Adrenal gland (tissue), 12 donors: ENCODE results near the gene DMD. TPM values are rescaled to one million over a fixed set of nuclear protein-coding genes. Genes with fewer than 3 reads are reported as not detected.

ENCODE experiments used
- DNase-seq, 7 donors: peaks; one replicate each; pipeline ENCODE4 v3.0.0-alpha.2; 2019 to 2020
- H3K27ac ChIP-seq, 5 donors: fragments of 200-600 bp; sonication (generic) in 4 of 5; 1 replicate in 3 of 5; 2 replicates in 2 of 5; pipeline versions ENCODE4 v1.5.1 to v1.8.0; 2016 to 2020; ENCODE audit warnings: mild to moderate bottlenecking in 1 of 5
- H3K27me3 ChIP-seq: fragments of 200-600 bp; 2 replicates; pipeline ENCODE4 v1.8.0; 2021
- H3K36me3 ChIP-seq, 2 donors: fragments of 200-600 bp; replicated peaks in 1 of 2; 1 replicate in 1 of 2; 2 replicates in 1 of 2; pipeline versions ENCODE4 v1.5.1 to v1.8.0; 2018 to 2022
- H3K4me1 ChIP-seq, 2 donors: fragments of 200-600 bp; replicated peaks in 1 of 2; 1 replicate in 1 of 2; 2 replicates in 1 of 2; pipeline versions ENCODE4 v1.5.1 to v1.8.0; 2018 to 2021
- H3K4me3 ChIP-seq, 4 donors: fragments of 200-600 bp; sonication (generic) in 3 of 4; one replicate each; pipeline ENCODE4 v1.5.1; 2016 to 2018
- H3K9me3 ChIP-seq, 3 donors: fragments of 200-600 bp; sonication (generic) in 1 of 3; replicated peaks in 1 of 3; 1 replicate in 2 of 3; 2 replicates in 1 of 3; pipeline versions ENCODE4 v1.5.1 to v1.8.0; 2016 to 2021
- POLR2A ChIP-seq, 2 donors: fragments of 450-650 bp; IDR thresholded peaks; one replicate each; pipeline ENCODE4 v1.6.1; 2017; ENCODE audit warnings: antibody characterized with exemption in 2 of 2, mild to moderate bottlenecking in 2 of 2, moderate library complexity in 1 of 2
- WGBS, 4 donors: extraction: QIAGEN DNeasy Blood & Tissue Kit in 2 of 4; methylation state at CpG; one replicate each; pipeline versions ENCODE4 v1.1.5 to v1.1.7; 2013 to 2017; 5-methylcytosine and 5-hydroxymethylcytosine counted together
- intact Hi-C, 2 donors: fragments of 100-400 bp; cut with DNase I; formaldehyde crosslinking; loops; one replicate each; pipeline versions ENCODE4 v1.14.1 to v1.15.0; 2022 to 2023
- polyA plus RNA-seq, 3 donors: library from polyadenylated mRNA; stranded (reverse); fragments of 200-250 nt in 2 of 3; fragments of 350-450 nt in 1 of 3; fragmentation: Illumina TruSeq in 1 of 3; extraction: RNeasy Lipid Tissue Mini Kit (QIAGEN cat#74804) in 1 of 3; gene quantifications; one replicate each; pipeline ENCODE4 v1.2.3, GENCODE V29; 2013 to 2014
- total RNA-seq, 9 donors: library from RNA; depleted of rRNA in 4 of 9; stranded (reverse); fragments of >200 nt in 4 of 9; fragments of 120-200 nt in 1 of 9; fragmentation: NEBNext Ultra II Directional in 1 of 9; extraction: Animal tissue kit (Norgen Biotek cat#: 25700) in 1 of 9; gene quantifications; one replicate each; pipeline versions ENCODE4 v1.1.0 to v1.2.4, GENCODE V29; 2013 to 2023
- TF ChIP-seq, protein P1 (sequence below), 6 experiments: fragments of 450-650 bp in 4 of 6; fragments of 200-600 bp in 2 of 6; sonication (generic) in 1 of 6; IDR thresholded peaks; 1 replicate in 5 of 6; 2 replicates in 1 of 6; pipeline versions ENCODE4 v1.5.1 to v1.8.0; 2016 to 2021; ENCODE audit warnings: antibody characterized with exemption in 6 of 6, mild to moderate bottlenecking in 2 of 6, moderate library complexity in 1 of 6
- donor health status: healthy with polysubstance abuse.
- donor health status: Bipolar disorder and iron deficiency.
- donor health status: DM: yes; HTN: yes; CAD: no.
- donor health status: DM: no; HTN: no; CAD: no.
- donor health status: DM: no; HTN: no; CAD: no.
- donor health status: DM: yes; HTN: yes; CAD: no.

DMD gene
- total and polyA plus RNA-seq, 12 donors: 14.6 to 89.7 (median 36.2) TPM

DNA sequence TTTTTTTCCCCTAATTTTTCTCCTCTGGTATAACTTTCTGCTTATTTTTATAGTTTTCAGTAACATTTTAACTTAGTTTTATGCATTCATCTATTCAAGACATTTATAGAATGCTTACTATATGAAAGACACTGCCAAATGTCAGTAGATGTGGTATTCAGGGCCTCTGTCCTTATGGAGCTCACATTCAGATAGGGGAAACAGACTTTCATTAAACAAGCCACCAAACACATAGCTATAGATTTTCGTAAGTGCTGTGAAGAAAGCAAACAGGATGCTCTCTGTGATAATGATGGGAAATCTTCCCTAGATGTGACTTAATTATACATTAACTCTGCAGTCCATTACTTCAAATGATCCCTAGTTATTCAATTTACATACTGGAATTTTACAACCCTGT is 1777.5 kb downstream of the DMD start:
- intact Hi-C loops: no loop called here
- H3K27ac ChIP-seq: no peak overlapping the region
- no peak for TF ChIP-seq POLR2A (IDR thresholded peaks at IDR 0.05)
- TF ChIP-seq, protein P1, sequence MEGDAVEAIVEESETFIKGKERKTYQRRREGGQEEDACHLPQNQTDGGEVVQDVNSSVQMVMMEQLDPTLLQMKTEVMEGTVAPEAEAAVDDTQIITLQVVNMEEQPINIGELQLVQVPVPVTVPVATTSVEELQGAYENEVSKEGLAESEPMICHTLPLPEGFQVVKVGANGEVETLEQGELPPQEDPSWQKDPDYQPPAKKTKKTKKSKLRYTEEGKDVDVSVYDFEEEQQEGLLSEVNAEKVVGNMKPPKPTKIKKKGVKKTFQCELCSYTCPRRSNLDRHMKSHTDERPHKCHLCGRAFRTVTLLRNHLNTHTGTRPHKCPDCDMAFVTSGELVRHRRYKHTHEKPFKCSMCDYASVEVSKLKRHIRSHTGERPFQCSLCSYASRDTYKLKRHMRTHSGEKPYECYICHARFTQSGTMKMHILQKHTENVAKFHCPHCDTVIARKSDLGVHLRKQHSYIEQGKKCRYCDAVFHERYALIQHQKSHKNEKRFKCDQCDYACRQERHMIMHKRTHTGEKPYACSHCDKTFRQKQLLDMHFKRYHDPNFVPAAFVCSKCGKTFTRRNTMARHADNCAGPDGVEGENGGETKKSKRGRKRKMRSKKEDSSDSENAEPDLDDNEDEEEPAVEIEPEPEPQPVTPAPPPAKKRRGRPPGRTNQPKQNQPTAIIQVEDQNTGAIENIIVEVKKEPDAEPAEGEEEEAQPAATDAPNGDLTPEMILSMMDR (IDR thresholded peaks at IDR 0.05): no peak
- no peaks in the 10 kb centered on the region for H3K9me3 ChIP-seq
- no peaks in the 10 kb centered on the region for H3K4me1 ChIP-seq
- H3K36me3 ChIP-seq: no peaks in the 10 kb centered on the region
- DNase-seq: no peak
- H3K4me3 ChIP-seq: no peak overlapping the region
- 71 to 92% (median 82%) methylated on average over 1 of the region's 1 CpG for WGBS, 4 donors
- peaks cover 4% of the 10 kb centered on the region for H3K27me3 ChIP-seq

DNA sequence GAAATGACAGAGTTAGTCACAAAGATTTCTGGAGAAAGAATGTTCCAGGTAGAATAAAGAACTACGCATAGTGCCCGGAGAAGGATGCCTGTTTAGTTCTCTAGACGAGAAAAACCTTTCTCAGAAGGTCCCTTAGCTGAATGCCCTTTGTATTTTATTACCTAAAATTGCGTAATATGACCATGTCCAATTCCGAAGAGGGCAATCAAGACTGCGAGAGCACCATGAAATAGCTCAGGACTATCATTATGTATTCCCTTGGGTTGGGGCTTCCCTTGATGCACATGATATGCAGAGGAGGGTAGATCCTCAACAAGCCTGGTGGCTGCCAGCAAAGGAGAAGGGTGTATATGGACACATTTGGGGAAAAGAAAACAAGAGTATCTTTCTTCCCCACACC is 1781.4 kb downstream of the DMD start:
- H3K27ac ChIP-seq: no peak overlapping the region
- DNase-seq: no peak
- no peaks in the 10 kb centered on the region for H3K36me3 ChIP-seq
- 83 to 93% (median 86%) methylated on average over 6 of the region's 6 CpGs for WGBS, 4 donors
- TF ChIP-seq, protein P1 (IDR thresholded peaks at IDR 0.05): no peak
- no peak for TF ChIP-seq POLR2A (IDR thresholded peaks at IDR 0.05)
- H3K9me3 ChIP-seq: no peaks in the 10 kb centered on the region
- H3K27me3 ChIP-seq: no peaks in the 10 kb centered on the region
- intact Hi-C loops: loop anchor here in 1 of 2 donors (10.0 kb wide), 1 partner anchor 215 kb away; no protein-coding TSS in a partner anchor
- H3K4me1 ChIP-seq: no peaks in the 10 kb centered on the region
- H3K4me3 ChIP-seq: no peak overlapping the region

DNA sequence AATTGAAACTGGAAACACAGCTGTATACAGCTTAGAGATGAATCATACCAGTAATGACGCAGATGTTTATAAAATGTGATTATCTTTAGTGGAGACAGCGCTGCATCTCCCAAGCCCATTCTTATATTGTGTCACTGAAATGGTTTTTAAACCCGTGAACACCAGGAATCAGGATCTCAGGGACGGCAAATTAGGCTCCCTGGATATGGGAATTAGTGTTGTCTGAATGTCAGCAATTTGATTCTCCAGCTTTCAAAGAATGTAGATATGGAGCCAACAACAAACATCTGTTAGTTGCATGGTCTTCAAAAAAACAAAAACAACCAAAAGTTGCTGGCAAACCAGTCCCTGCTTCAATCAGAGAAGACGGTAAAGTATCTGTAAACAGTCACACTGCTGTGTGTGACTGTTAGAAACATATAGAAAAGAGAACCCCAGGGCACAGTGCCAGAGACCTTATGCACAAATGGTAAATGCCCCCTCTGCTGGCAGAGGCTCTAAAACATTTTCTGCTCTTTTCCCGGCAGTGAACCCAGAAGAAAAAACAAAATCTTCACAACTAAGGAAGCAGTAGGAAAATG is 1787.7 kb downstream of the DMD start:
- intact Hi-C loops: loop anchor here in 1 of 2 donors (10.0 kb wide), 1 partner anchor 209 kb away; no protein-coding TSS in a partner anchor
- DNase-seq: peak; percentile 16 to 68 (median 34)
- no peaks in the 10 kb centered on the region for H3K27me3 ChIP-seq
- H3K27ac ChIP-seq: peak overlapping the region in 1 of 5 donors; percentile 2
- H3K4me1 ChIP-seq: no peaks in the 10 kb centered on the region
- peak overlapping the region in 1 of 4 donors; percentile 2 for H3K4me3 ChIP-seq
- no peaks in the 10 kb centered on the region for H3K9me3 ChIP-seq
- TF ChIP-seq, protein P1 (IDR thresholded peaks at IDR 0.05): peak in 5 of 6 experiments; percentile 11 to 33 (median 26)
- no peak for TF ChIP-seq POLR2A (IDR thresholded peaks at IDR 0.05)
- H3K36me3 ChIP-seq: no peaks in the 10 kb centered on the region
- WGBS, 4 donors: 20 to 43% (median 37%) methylated on average over 6 of the region's 6 CpGs

DNA sequence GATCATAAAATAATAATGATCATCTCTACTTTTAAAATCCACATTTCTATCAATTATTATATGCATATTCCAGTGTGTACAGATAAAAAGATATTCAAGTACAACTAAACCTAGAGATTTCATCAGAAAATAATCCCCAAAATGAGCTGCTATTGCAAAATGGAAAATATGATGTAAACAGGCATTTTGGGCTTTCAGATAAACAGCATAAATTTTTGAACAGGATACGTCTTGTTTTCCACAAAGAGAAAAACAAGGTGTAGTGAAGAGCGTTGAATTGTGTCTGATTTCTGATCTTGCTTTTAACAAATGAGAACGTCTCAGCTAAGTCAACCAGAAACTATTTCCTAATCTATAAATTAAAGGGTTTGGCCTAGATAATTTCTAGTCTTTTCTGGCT is 1789.9 kb downstream of the DMD start:
- Histone ChIP-seq H3K36me3 (no peaks in the 10 kb centered on the region), H3K4me1 (no peaks in the 10 kb centered on the region), H3K27me3 (no peaks in the 10 kb centered on the region), H3K4me3 (no peak overlapping the region), H3K27ac (no peak overlapping the region), H3K9me3 (no peaks in the 10 kb centered on the region)
- DNase-seq: no peak
- intact Hi-C loops: loop anchor here in 1 of 2 donors (10.0 kb wide), 1 partner anchor 207 kb away; no protein-coding TSS in a partner anchor
- no peak for TF ChIP-seq POLR2A (IDR thresholded peaks at IDR 0.05)
- TF ChIP-seq, protein P1 (IDR thresholded peaks at IDR 0.05): no peak
- 75 to 89% (median 84%) methylated on average over 3 of the region's 3 CpGs for WGBS, 4 donors
